ENCODE results near the gene TIMM23B. TPM values are rescaled to one million over a fixed set of nuclear protein-coding genes. Genes with fewer than 3 reads are reported as not detected.

Gene TIMM23B, protein sequence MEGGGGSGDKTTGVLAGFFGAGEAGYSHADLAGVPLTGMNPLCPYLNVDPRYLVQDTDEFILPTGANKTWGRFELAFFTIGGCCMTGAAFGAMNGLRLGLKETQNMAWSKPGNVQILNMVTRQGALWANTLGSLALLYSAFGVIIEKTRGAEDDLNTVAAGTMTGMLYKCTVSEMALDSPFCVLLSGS
- total RNA-seq, result 19.7 and 22.2 TPM in 2 replicates

DNA sequence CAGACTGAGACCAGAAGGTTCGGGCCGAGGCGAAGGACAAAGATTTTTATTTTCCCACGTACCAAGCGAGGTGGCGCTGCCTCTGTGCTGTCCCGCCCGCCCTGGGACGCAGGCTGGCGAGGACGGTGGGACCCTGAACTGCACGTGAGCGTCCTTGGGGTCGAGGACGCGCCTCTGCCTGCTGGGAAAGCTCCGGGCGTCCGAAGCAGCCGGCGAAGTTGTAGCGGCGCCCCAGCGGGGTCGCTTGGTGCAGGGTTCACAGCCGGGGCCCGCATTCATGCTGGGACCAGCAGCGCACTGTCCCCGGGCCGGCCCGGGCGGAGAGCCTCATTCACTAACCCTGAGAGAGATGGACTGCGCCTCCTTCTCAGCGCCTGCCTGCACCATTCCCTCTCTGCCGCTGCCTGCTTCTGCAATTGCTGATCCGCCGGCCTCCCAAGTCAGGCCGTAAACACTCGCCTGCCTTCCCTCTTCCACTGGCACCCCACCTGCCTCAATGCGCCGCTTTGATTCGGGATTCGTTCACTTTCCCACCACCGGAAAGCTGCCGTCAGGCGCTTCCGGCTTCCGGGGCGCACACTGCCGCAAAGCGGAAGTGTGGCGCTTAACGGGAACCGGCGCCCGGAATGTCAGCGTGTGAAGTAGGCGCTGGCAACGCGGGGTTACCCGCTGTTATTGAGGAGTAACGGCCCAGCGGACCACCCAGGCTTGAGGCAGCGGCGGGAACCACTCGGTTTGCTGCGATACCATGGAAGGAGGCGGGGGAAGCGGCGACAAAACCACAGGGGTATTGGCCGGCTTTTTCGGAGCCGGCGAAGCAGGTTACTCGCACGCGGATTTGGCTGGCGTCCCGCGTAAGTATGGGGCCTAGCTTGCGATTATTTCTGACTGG lies at the start of gene TIMM23B, which contains the start of gene PARG:
Gene TIMM23B (plus strand): TSS at position 607 of the 892 bp plus-strand sequence. CDS start 142 bp downstream, at position 749.
Gene PARG (minus strand): TSS at position 581 of the 892 bp plus-strand sequence. CDS start 302 bp downstream, at position 279.

DNA sequence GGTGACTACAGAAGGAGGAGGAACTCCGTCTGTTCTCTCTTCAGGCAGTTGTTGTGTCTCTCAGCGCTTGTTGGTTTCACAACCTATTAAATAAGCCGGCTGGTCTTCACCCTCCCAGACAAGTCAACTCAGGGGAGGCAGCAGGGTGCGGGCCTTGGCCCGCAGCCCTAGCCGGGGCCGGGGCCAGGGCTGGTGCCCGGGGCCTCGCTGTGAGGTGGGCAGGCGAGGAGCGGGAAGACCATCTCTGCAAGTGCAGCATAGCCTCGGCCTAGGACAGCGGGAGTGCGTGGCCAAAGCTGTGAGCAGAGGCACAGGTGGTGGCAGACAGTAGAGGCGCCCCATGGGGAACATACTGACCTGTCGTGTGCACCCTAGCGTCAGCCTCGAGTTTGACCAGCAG lies 46.5 kb downstream of the TIMM23B start, which contains the start of gene AGAP6:
Gene AGAP6 (plus strand): TSS at position 31 of the 400 bp plus-strand sequence. CDS start 310 bp downstream, at position 341.

Other genes with a start within 250 kb of the TIMM23B start
- gene OGDHL, start 179.7 kb upstream of the TIMM23B start, total RNA-seq, result under 0.01 and 0.14 TPM in 2 replicates
- gene PARG, start within 50 bp of the TIMM23B start, total RNA-seq, result 50.2 and 66.0 TPM in 2 replicates
- 3.4 and 5.1 TPM in 2 replicates for gene AGAP6, start 46.4 kb downstream of the TIMM23B start, total RNA-seq
- gene WASHC2A, start 125.9 kb downstream of the TIMM23B start, total RNA-seq, result 34.9 and 54.4 TPM in 2 replicates

Data from nasal cavity respiratory epithelium epithelial cell of viscerocranial mucosa (primary cell).